Amygdala (tissue), 56 donors: ENCODE results near the gene A4GALT.
"Not testable (repeated sequence)": the region's sequence is repeated elsewhere in the genome, so short reads cannot be mapped to it uniquely, and the experiment has no call there.

ENCODE experiments used
- DNase-seq, 56 donors: peaks; one replicate each; lab custom pipeline; 2025; lab: John Stamatoyannopoulos, UW

Gene A4GALT, protein sequence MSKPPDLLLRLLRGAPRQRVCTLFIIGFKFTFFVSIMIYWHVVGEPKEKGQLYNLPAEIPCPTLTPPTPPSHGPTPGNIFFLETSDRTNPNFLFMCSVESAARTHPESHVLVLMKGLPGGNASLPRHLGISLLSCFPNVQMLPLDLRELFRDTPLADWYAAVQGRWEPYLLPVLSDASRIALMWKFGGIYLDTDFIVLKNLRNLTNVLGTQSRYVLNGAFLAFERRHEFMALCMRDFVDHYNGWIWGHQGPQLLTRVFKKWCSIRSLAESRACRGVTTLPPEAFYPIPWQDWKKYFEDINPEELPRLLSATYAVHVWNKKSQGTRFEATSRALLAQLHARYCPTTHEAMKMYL

DNA sequence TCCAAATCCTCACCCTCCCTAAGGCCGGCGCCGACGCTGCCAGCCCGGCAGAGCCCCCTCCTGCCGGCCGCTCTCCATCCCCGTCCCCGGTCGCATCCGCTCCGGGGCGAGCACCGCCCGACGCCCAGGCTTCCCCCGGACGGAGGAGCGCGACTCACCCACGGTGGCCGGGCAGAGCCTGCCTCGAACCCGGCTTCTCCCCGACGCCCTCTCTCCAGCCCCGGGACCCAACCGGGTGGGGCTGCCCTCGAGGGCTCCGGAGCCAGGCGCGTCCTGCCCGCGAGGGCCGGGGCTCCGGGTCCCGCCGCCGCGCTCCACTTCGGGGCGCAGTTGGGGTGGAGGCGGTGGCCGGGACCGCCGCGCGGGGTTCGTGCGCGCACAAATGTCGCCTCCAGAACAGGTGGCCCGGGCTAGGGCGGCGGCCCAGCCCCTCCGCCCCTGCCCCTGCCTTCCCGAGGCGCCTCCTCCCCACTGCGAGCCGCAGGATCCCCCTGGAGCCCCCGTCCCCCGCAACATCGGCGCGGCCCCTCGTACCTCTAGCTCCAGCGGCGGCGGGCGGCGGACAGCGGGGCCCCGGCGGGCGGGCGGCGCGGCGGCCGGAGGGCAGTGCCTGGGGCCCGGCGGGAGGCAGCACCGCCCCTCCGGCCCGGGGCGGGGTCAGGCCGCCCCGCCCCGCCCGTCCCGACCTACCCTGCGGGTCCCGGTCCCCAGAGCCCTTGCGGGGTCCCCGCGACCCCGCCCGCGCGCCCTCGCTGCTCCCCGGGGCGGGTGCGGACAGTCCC is at the start of gene A4GALT:
TSS of gene A4GALT (minus strand) at position 608 of the 782 bp plus-strand sequence. CDS start 26,919 bp downstream, outside the sequence.
- no peak for DNase-seq

DNA sequence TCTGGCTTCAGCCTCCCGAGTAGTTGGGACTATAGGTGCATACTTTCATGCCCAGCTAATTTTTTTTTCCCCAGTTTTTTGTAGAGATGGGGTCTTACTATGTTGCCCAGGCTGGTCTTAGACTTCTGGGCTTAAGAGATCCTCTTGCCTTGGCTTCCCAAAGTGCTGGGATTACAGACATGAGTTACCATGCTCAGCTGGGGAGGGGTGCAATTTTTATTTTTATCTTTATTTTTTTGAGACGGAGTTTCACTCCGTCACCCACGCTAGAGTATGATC is 49.7 kb upstream of the A4GALT start:
- no peak for DNase-seq

DNA sequence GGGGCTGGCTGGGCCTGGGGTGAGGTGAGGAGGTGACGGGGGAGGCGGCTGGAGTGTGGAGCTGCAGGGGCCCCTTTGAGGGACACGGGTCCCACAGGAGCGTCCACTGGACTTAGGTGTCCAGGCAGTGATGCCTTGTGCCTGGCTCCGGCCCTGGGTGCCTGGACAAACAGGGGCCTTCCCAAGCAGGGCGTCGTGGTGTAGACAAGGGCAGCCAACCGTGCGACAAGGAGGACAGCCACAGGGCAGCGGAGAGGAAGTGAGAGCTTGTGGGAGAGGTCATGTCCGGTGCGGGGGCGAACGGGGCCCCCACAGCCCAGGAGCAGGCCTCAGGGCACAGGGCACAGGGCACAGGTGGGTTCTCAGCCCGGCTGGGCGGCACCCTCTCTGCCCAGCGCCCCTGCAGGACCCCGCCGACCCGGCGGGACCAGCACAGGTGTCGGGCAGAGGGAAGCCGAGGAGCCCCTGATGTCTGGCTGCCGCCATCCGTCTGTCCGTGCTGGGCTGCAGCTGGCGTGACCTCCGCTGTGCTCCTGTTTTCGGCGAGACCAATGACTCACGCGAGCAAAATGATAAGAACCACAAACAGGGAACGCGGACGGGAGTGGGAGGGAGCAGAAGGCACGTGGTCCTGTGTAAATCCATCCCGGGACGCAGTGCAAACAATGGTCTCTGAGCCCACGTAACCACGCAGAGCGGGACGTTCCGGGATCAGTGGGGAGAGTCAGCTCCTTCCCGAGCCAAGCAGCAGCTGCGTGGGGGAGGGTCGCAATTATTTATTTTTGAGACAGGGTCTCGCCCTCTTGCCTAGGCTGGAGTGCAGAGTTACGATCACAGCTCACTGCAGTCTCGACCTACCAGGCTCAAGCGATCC is 49.1 kb upstream of the A4GALT start:
- no peak for DNase-seq

DNA sequence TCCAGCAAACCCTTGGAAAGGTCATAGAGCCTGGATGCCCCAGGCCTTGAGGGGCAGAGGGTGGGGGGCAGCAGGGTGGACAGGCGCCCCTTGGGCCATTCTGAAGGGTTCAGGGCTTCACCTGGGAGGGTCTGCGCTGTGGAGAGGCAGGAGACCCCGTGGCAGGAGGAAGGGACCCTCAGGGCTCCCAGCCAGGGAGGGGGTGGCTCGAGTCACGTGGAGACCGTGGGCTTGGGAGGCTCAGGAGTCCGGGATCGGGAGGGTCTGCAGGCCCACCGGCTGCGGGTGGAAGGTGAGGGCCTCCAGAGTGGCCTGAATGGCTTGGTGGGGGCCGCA is 48.5 kb upstream of the A4GALT start:
- DNase-seq = no peak

DNA sequence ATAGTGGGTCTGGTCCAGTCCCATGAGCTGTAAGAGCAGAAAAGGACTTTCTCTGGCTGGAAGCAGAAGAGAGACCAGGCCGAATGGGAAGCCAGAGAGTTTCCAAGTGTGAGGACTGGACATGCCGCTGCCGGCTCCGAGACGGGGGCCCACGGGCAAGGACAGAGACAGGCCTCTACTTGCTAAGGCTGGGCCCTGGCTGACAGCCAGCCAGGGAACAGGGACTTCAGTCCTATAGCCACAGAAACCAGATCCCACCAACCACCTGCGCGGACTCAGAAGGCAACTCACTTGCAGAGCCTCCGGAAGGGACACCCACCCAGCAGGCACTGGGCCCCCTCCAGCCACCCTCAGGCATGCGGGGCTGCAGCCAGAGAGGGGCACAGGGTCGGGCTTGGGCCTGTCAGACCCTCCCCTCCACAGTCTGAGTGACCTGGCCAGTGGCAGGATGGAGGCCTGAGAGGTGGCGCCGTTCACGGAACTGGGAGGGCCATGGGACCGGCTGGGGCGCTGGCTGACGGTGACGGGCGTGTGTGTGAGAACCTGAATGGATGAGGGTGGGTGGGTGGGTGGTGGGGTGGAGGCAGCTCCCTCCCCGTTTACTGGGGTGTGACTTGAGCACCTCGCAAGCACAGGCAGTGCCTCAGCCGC is 47.8 kb upstream of the A4GALT start:
- no peak for DNase-seq

DNA sequence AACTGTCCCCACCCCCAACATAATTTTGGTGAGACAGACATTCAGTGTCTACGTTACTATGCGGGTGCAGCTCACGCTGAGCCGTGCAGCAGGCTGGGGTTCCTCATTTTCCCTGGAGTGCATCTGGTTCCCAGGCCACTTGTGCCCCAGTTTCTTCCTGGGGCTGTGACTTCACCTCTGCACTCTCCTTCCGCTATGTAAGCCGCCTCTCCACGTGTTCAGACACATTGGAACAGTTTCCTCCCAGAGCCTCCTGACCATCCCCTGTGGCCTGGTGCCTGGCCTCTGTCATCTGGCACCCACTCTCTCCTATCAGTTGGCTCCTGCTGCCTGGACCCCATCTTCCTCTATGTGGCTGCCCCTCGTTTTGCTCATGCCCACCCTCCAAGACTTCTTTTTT is 46.2 kb upstream of the A4GALT start:
- no peak for DNase-seq

DNA sequence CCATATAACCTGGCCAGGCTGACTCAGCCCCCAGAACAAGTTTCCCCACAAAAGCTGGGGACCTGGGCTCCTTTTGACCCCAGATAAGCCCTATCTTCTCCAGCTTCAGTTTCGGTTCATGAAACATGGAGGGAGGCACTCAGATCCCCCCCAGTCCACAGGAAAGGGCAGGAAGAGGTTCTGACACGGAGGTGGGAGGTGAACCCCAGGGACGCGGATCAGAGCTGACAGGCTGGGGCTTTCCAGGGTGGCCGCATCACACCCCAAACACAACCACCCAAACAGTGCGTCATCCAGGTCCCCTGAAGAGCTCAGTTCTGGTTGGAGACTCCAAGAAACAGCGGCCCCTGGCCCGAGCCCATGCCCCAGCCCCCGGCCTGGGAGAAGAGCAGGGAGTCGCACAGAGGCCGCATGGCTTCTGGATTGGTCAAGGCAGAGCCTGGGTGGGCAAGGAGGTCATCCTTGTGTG is 44.3 kb upstream of the A4GALT start:
- DNase-seq = no peak

DNA sequence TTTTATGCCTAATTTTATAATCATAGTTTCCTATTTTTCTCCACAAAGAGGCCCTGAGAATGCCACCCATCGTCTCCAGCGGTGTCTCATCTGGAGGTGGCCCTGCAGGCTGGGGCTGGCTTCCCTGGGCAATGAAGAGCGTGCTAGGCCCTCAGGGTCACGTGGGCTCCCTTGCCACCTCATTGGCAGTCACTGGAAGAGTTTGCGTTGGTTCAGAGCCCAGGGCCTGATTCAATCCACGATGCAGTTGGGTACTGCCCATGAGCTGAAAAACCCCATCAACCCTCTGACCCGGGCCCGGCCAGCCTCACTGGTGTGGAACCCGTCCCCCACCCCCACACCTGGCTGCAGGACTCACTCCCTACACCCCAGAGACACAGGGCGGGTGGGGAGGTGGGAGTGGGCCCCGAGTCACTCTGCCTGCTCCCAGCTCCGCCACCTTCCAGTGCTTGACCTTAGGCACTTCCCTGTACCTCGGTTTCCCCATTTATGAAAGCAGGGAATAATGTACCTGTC is 43.4 kb upstream of the A4GALT start:
- DNase-seq = peak in 24 of 56 donors; percentile 2 to 57 (median 18)

DNA sequence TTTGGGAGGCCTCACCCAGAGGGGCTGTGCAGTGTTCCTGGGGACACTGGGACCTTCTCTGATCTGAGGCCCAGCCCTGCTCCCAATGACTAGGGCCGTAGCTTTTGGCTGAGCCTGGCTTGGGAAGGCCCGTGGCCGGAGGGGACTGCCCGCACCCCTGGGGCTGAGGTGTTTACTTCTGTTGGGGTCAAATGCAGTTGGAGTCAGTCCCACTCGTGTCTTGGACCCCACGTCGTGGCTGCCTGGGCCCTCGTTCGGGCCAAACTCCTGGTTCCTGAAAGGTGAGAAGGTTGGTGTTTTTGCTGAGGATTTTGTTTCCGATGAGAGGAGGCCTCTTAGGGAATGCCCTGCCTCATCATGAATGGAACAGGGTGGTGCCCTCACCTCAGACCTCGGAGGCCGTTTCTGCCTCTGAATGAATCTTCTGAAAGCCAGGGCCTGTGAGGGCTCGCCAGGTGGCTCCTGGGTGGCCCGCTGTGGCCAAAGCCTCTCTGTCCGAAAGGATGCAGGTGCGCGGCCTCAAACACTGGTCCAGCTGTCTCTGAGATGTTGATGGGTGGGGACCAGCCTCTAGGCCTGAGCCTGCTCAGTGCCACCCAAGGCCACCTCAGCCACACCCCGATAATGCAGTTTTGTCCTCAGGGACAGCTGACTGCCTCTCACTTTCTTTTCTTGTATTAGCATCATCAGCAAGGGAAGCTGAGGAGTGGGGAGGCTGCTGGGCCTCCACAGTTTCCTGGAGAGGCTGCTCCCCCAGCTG is 40.3 kb upstream of the A4GALT start:
- no peak for DNase-seq

DNA sequence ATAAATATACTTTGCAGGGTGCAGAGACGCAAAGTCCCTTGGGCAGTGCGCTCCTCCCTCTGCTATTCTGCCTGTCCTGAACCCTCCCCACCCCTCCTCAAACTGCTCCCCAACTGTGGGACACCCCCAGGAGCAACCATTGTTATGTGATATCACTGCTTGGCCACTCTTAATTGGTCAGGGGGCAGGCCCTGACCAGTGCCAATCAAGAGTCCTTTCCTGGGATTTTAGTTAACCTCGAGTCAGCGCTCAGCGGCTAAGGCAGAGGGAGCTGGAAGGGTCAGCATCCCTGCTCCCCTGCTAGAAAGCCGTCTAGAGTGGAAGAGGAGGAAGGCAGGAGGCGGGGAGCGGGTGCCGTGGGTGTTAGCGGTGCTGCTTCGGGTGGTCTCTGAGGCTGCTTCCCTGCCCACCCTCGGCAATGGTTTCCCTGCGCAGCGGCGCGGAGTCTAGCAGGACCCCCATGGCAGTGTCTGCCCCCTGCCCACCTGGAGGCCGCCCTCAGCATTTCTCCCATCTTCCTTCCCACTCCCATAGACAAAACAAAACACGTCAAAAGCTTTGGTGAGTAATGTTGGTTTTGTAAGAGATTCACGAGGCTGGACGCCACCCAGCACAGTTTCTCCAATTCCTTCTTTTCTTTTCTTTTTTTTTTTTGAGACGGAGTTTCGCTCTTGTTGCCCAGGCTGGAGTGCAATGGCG is 38.4 kb upstream of the A4GALT start:
- no peak for DNase-seq

DNA sequence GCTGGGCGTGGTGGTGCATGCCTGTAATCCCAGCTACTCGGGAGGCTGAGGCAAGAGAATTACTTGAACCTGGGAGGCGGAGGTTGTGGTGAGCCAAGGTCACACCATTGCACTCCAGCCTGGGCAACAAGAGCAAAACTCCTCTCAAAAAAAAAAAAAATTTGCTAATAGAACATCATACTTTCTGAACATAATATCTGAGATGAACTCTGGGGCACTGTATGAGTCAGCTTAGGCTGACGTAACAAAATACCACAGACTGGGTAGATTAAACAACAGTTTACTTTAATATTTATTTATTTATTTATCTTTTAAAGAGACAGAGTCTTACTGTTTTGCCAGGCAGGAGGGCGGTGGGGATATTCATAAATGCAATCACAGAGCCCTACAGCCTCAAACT is 34.9 kb upstream of the A4GALT start:
- not testable (repeated sequence) for DNase-seq

DNA sequence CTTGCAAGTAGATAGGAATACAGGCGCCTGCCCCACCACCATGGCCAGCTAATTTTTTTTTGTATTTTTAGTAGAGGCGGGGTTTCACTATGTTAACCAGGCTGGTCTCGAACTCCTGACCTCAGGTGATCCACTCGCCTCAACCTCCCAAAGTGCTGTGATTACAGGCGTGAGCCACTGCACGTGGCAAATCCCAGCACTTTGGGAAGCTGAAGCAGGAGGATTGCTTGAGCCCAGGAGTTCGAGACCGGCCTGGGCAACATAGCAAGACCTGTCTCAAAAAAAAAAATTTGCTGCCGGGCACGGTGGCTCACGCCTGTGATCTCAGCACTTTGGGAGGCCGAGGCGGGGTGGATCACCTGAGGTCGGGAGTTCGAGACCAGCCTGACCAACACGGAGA is 34.5 kb upstream of the A4GALT start:
- not testable (repeated sequence) for DNase-seq

DNA sequence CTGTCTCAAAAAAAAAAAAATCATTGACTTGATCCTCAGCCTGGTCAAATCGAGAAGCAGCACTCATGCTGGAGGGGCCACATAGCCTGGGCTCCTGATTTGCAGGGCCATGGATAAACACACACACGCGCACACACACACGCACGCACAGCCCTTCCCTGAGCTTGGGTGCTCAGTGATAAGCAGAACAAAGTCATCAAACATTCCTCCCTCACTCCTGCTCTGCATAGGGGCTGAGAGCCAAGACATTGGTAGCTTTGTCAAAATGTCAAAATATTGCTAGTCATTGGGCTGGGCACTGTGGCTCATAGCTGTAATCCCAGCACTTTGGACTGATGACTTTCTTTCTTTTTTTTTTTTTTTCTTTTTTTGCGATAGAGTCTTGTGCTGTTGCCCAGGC is 34.0 kb upstream of the A4GALT start:
- DNase-seq = no peak

DNA sequence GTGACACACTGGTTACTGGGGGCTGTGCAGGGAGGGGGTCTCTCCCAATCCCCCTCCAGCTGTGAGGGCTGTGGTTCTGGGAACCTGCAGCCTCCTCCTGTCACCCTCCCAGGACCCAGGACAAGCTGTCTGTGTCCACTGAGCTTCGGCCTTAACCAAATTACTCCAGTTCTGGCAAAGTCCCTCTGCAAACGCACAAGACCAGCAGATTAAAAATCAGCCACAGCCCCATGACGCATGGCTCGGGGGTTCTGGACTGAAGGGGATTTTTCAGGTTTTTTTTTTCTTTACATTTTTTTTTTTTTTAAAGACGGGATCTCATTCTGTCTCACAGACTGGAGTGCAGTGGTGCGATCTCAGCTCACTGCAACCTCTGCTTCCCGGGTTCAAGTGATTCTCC is 32.2 kb upstream of the A4GALT start:
- no peak for DNase-seq

DNA sequence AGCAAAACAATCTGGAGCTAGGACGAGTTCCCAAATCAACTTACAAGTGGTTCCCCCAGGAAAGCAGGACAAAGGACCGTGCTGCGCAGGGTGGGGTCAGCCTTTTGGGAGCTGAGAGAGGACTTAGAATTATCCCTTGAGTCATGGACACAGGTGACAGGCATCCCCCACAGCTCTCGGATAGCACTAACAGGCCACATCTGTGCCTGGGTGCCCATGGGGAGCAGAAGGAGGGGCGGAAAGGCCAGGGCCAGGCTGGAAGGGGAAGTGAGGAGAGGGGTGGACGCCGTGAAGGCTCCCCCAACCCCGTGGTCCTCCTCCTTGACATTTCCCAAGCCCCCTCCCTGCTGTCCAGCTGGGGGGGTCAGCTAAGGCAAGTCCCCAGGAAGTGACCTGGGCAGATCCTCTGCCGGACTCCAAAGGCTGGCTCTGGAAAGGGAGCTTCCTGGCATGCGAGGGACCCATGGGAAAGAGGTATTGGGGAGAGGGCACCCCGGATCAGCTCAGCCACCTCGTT is 31.6 kb upstream of the A4GALT start:
- DNase-seq = no peak

DNA sequence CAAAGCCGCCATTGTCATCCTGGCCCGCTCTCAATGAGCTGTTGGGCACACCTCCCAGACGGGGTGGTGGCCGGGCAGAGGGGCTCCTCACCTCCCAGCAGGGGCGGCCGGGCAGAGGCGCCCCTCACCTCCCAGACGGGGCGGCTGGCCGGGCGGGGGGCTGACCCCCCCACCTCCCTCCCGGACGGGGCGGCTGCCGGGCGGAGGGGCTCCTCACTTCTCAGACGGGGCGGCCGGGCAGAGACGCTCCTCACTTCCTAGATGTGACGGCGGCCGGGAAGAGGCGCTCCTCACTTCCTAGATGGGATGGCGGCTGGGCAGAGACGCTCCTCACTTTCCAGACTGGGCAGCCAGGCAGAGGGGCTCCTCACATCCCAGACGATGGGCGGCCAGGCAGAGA is 29.8 kb upstream of the A4GALT start:
- DNase-seq = not testable (repeated sequence)

DNA sequence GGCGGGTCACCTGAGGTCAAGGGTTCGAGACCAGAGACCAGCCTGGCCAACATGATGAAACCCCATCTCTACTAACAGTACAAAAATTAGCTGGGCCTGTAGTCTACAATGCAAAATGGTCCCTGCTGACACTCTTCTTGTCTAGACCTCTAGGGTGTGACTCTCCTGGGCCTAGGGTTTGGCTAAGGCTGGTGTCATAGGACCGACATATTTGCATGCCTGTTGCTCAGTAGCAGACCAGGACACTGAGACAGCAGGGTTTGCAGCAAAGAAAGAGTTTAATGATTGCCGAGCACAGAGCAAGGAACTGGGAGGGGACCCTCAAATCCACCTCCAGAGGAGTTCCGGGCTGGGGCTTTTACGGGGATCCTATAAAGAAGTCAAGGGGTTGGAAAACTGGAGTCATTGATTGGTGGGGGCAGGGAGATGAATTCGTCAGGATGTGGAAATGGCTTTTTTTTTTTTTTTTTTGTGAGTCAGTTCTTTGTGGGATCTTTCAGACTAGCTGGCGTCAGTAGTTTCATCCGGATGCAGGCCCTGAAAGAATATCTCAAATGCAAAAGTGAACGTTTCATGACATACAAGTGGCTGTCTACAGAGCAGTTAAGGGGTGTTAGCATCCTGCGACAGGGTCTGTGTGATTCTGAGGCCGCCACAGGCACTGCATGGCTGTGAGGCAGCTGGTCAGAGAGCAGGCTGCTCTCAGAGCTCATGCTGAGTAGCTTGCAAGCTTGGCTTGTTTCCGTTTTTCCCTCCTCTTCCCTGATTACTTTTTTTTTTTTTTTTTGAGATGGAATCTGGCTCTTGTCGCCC is 27.2 kb upstream of the A4GALT start:
- no peak for DNase-seq

DNA sequence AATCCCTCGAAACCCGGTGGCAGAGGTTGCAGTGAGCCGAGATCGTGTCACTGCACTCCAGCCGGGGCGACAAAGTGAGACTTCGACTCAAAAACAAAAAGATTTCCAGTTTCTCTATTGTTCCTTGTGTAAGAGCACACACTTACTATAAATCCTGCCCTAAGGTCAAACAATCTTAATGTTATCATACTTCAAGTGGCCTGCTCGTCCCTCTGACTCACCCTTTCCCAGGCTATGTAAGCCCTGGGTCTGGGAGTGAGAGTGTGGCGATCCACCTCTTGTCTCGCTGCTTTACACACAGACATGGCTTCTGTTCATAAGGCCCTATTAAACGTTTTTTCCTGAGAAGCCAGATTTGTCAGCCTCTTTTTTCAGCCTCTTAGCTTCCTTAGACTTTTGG is 24.4 kb upstream of the A4GALT start:
- no peak for DNase-seq
